Tibial artery (tissue), 4 donors: Measurements from ENCODE around the gene CD300H.

ENCODE experiments used
- DNase-seq, 2 donors: peaks; one replicate each; pipeline ENCODE4 v3.0.0-alpha.2; 2019
- H3K27ac ChIP-seq, 2 donors: fragments of 200-600 bp; sonication (generic) in 1 of 2; 1 replicate in 1 of 2; 2 replicates in 1 of 2; pipeline ENCODE4 v1.5.1; 2018 to 2019; ENCODE audit warnings: mild to moderate bottlenecking in 1 of 2
- H3K27me3 ChIP-seq, 2 donors: fragments of 200-600 bp; sonication (generic) in 1 of 2; one replicate each; pipeline versions ENCODE4 v1.5.1 to v1.6.0; 2016 to 2019
- H3K36me3 ChIP-seq, 3 donors: fragments of 200-600 bp; sonication (generic) in 2 of 3; one replicate each; pipeline ENCODE4 v1.5.1; 2016 to 2019; ENCODE audit warnings: mild to moderate bottlenecking in 2 of 3
- H3K4me1 ChIP-seq, 4 donors: fragments of 200-600 bp; sonication (generic) in 2 of 4; 1 replicate in 3 of 4; 2 replicates in 1 of 4; pipeline ENCODE4 v1.5.1; 2016 to 2019
- H3K4me3 ChIP-seq, 2 donors: fragments of 200-600 bp; sonication (generic) in 1 of 2; 1 replicate in 1 of 2; 2 replicates in 1 of 2; pipeline ENCODE4 v1.5.1; 2018 to 2019; ENCODE audit warnings: mild to moderate bottlenecking in 2 of 2
- H3K9me3 ChIP-seq, 3 donors: fragments of 200-600 bp; sonication (generic) in 1 of 3; one replicate each; pipeline ENCODE4 v1.5.1; 2016 to 2019
- CTCF ChIP-seq, 2 experiments: fragments of 200-600 bp in 1 of 2; fragments of 450-650 bp in 1 of 2; IDR thresholded peaks; one replicate each; pipeline ENCODE4 v1.5.1; 2017 to 2019; ENCODE audit warnings: antibody characterized with exemption in 2 of 2, mild to moderate bottlenecking in 1 of 2, moderate library complexity in 1 of 2
- intact Hi-C: fragments of 100-400 bp; cut with DNase I; formaldehyde crosslinking; loops from one replicate; pipeline ENCODE4 v1.15.0; 2023; ENCODE audit warnings: low total_unique reads

The CD300H gene

GRCh38 chr17:74513987-74514631 is 53.2 kb downstream of the CD300H start:
- no peak overlapping the region for H3K27ac ChIP-seq
- TF ChIP-seq CTCF (IDR thresholded peaks at IDR 0.05): no peak
- H3K4me1 ChIP-seq: no peaks in the 10 kb centered on the region
- no peaks in the 10 kb centered on the region for H3K36me3 ChIP-seq
- H3K4me3 ChIP-seq: no peak overlapping the region
- peak in 1 of 2 donors; percentile 38 for DNase-seq
- no peaks in the 10 kb centered on the region for H3K9me3 ChIP-seq
- H3K27me3 ChIP-seq: peaks cover 0 to 12% of the 10 kb centered on the region in 2 donors
- intact Hi-C loops: no loop called here

GRCh38 chr17:74512624-74513091 is 54.7 kb downstream of the CD300H start:
- intact Hi-C loops: no loop called here
- peaks cover 0 to 12% of the 10 kb centered on the region in 2 donors for H3K27me3 ChIP-seq
- H3K4me1 ChIP-seq: no peaks in the 10 kb centered on the region
- H3K4me3 ChIP-seq: no peak overlapping the region
- no peaks in the 10 kb centered on the region for H3K9me3 ChIP-seq
- H3K36me3 ChIP-seq: no peaks in the 10 kb centered on the region
- no peak for TF ChIP-seq CTCF (IDR thresholded peaks at IDR 0.05)
- H3K27ac ChIP-seq: no peak overlapping the region
- DNase-seq: no peak

- intact Hi-C loops: no loop called here
- no peak overlapping the region for H3K27ac ChIP-seq
- H3K9me3 ChIP-seq: no peaks in the 10 kb centered on the region
- H3K27me3 ChIP-seq: peaks cover 0 to 12% of the 10 kb centered on the region in 2 donors
- no peak overlapping the region for H3K4me3 ChIP-seq
- TF ChIP-seq CTCF (IDR thresholded peaks at IDR 0.05): no peak
- no peaks in the 10 kb centered on the region for H3K36me3 ChIP-seq
- H3K4me1 ChIP-seq: no peaks in the 10 kb centered on the region
- DNase-seq: peak in 1 of 2 donors; percentile 64
Observed at GRCh38 chr17:74512036-74512435, 55.3 kb downstream of the CD300H start.
